GM23338 (cell line): ENCODE results near the gene HMGN5.

ENCODE experiments used
- CREB1 ChIP-seq: fragments of 250-450 bp; sonication (Bioruptor Pico); IDR thresholded peaks from 2 replicates; pipeline ENCODE4 v1.5.0; 2020; ENCODE audit warnings: low read depth, mild to moderate bottlenecking, moderate library complexity
- CTCF ChIP-seq, 2 experiments: fragments of 200-600 bp in 1 of 2; sonication (generic) in 1 of 2; conservative IDR thresholded peaks; 2 replicates each; pipeline versions ENCODE4 v1.5.1 to v1.6.1; 2016 to 2017; ENCODE audit warnings: antibody characterized with exemption in 2 of 2, low read depth in 2 of 2, mild to moderate bottlenecking in 2 of 2, moderate library complexity in 1 of 2
- EZH2 ChIP-seq: fragments of 200-600 bp; sonication (generic); IDR thresholded peaks from one replicate; pipeline ENCODE4 v1.8.0; 2017; ENCODE audit warnings: antibody characterized with exemption, mild to moderate bottlenecking, low read depth; ENCODE audit not compliant: unreplicated experiment
- EZH2phosphoT487 ChIP-seq: fragments of 200-600 bp; sonication (generic); IDR thresholded peaks from one replicate; pipeline ENCODE4 v1.8.1; 2018; ENCODE audit warnings: antibody characterized with exemption; ENCODE audit not compliant: unreplicated experiment
- NANOG ChIP-seq: IDR thresholded peaks from 2 replicates; pipeline ENCODE4 v1.6.1; 2016; ENCODE audit warnings: antibody characterized with exemption, borderline replicate concordance
- POLR2AphosphoS5 ChIP-seq: IDR thresholded peaks from 2 replicates; pipeline ENCODE4 v1.6.1; 2016; ENCODE audit warnings: antibody characterized with exemption, low read depth
- REST ChIP-seq: IDR thresholded peaks from one replicate; pipeline ENCODE4 v1.6.1; 2018; ENCODE audit warnings: antibody characterized with exemption; ENCODE audit not compliant: unreplicated experiment

GRCh38 chrX:81240701-81241331, 39.1 kb upstream of the HMGN5 start:
- TF ChIP-seq CTCF (conservative IDR thresholded peaks at IDR 0.05; ENCODE audit: low read depth in 2 of 2): no peak
- TF ChIP-seq REST: no peak
- no peak for TF ChIP-seq CREB1
- no peak for TF ChIP-seq EZH2
- no peak for TF ChIP-seq POLR2AphosphoS5
- no peak for TF ChIP-seq EZH2phosphoT487
- TF ChIP-seq NANOG: no peak
